NCI-H345 (cell line): ENCODE results near the gene AVPR1A.
"Not testable (repeated sequence)": the region's sequence is repeated elsewhere in the genome, so short reads cannot be mapped to it uniquely, and the experiment has no call there.

Source experiments
- DNase-seq: peaks from one replicate; lab custom pipeline; 2025; lab: John Stamatoyannopoulos, UW

The AVPR1A gene

GRCh38 chr12:63150713-63151622, at the start of gene AVPR1A:
Gene AVPR1A, minus strand, starts transcription at chr12:63151201. Its CDS starts 365 bp downstream, at chr12:63150836.
- peak; percentile 65 for DNase-seq

- no peak for DNase-seq
These were observed 45.2 kb upstream of the AVPR1A start for GRCh38 chr12:63196168-63196567.

GRCh38 chr12:63179224-63179623, 28.2 kb upstream of the AVPR1A start:
- no peak for DNase-seq

GRCh38 chr12:63170321-63170720, 19.3 kb upstream of the AVPR1A start:
- DNase-seq, result no peak

- not testable (repeated sequence) for DNase-seq
These were observed 16.7 kb upstream of the AVPR1A start for GRCh38 chr12:63167741-63168140.

- peak; percentile 83 for DNase-seq
These were observed 13.9 kb upstream of the AVPR1A start for GRCh38 chr12:63164911-63165310.

GRCh38 chr12:63163541-63163940, 12.5 kb upstream of the AVPR1A start:
- no peak for DNase-seq

GRCh38 chr12:63155375-63155774, 4.4 kb upstream of the AVPR1A start:
- no peak for DNase-seq

- no peak for DNase-seq
These were observed 3.6 kb upstream of the AVPR1A start for GRCh38 chr12:63154560-63154959.

- DNase-seq, result no peak
These were observed 1.3 kb upstream of the AVPR1A start for GRCh38 chr12:63152321-63152700.

- peak; percentile 88 for DNase-seq
These were observed 771 bp upstream of the AVPR1A start for GRCh38 chr12:63151623-63152320.

GRCh38 chr12:63149909-63150712, 890 bp downstream of the AVPR1A start:
- peak; percentile 64 for DNase-seq

GRCh38 chr12:63144556-63144955, 6.4 kb downstream of the AVPR1A start:
- DNase-seq, result no peak

- DNase-seq, result no peak
These were observed 12.5 kb downstream of the AVPR1A start for GRCh38 chr12:63138488-63138887.

- no peak for DNase-seq
These were observed 17.0 kb downstream of the AVPR1A start for GRCh38 chr12:63133981-63134380.

GRCh38 chr12:63132201-63132600, 18.8 kb downstream of the AVPR1A start:
- DNase-seq, result no peak

- no peak for DNase-seq
These were observed 21.1 kb downstream of the AVPR1A start for GRCh38 chr12:63129927-63130326.

GRCh38 chr12:63124778-63125177, 26.2 kb downstream of the AVPR1A start:
- no peak for DNase-seq

- peak; percentile 27 for DNase-seq
These were observed 47.4 kb downstream of the AVPR1A start for GRCh38 chr12:63103494-63104131.

GRCh38 chr12:63101920-63102319, 49.1 kb downstream of the AVPR1A start:
- DNase-seq, result no peak

- DNase-seq, result peak; percentile 5
These were observed 52.1 kb downstream of the AVPR1A start for GRCh38 chr12:63098851-63099250.
